A673 (cell line): ENCODE measurements around the gene CCL27.

Experiments
- CTCF ChIP-seq: fragments of 300-800, 200-600 bp; sonication (generic); conservative IDR thresholded peaks from 2 replicates; pipeline ENCODE4 v1.5.1; 2017; ENCODE audit warnings: low read depth, mild to moderate bottlenecking, antibody characterized with exemption, low read length, moderate library complexity, mixed read lengths
- EZH2 ChIP-seq: fragments of 200-600 bp; sonication (generic); IDR thresholded peaks from 2 replicates; pipeline ENCODE4 v1.6.1; 2017; ENCODE audit warnings: borderline replicate concordance, low read depth, mild to moderate bottlenecking, mixed read lengths, antibody characterized with exemption, low read length; ENCODE audit not compliant: poor library complexity, severe bottlenecking

GRCh38 chr9:34701769-34702736 is 39.6 kb upstream of the CCL27 start:
- TF ChIP-seq CTCF (peak; percentile 99), EZH2 (no peak)
